ENCODE data around the gene HABP4.
A peak's percentile ranks its signal among the peaks of the same experiment; 100 is the strongest.

HABP4 gene

GRCh38 chr9:96436063-96436455, 13.9 kb upstream of the HABP4 start:
- no peak for DNase-seq (ENCODE audit: low spot score)

- DNase-seq (ENCODE audit: low spot score): no peak
Measured at GRCh38 chr9:96436456-96437126, 13.4 kb upstream of the HABP4 start.

GRCh38 chr9:96437454-96437853, 12.5 kb upstream of the HABP4 start:
- DNase-seq (ENCODE audit: low spot score): no peak

GRCh38 chr9:96440671-96441199, 9.2 kb upstream of the HABP4 start:
- no peak for DNase-seq (ENCODE audit: low spot score)

GRCh38 chr9:96441798-96442445, 8.0 kb upstream of the HABP4 start:
- DNase-seq (ENCODE audit: low spot score): no peak

- no peak for DNase-seq (ENCODE audit: low spot score)
Measured at GRCh38 chr9:96442491-96442890, 7.5 kb upstream of the HABP4 start.

- no peak for DNase-seq (ENCODE audit: low spot score)
Measured at GRCh38 chr9:96447406-96447805, 2.6 kb upstream of the HABP4 start.

GRCh38 chr9:96448546-96449170, 1.3 kb upstream of the HABP4 start:
- DNase-seq (ENCODE audit: low spot score): no peak

- no peak for DNase-seq (ENCODE audit: low spot score)
Measured at GRCh38 chr9:96449523-96449844, 485 bp upstream of the HABP4 start.

- no peak for DNase-seq (ENCODE audit: low spot score)
Measured at GRCh38 chr9:96450613-96451528, 902 bp downstream of the HABP4 start.

- peak; percentile 65 for DNase-seq (ENCODE audit: low spot score)
Measured at GRCh38 chr9:96453625-96454024, 3.7 kb downstream of the HABP4 start.

GRCh38 chr9:96457266-96457665, 7.3 kb downstream of the HABP4 start:
- DNase-seq (ENCODE audit: low spot score): no peak

- DNase-seq (ENCODE audit: low spot score): no peak
Measured at GRCh38 chr9:96458226-96458625, 8.3 kb downstream of the HABP4 start.

- no peak for DNase-seq (ENCODE audit: low spot score)
Measured at GRCh38 chr9:96459268-96460007, 9.5 kb downstream of the HABP4 start.

- DNase-seq (ENCODE audit: low spot score): no peak
Measured at GRCh38 chr9:96460470-96460869, 10.5 kb downstream of the HABP4 start.

- no peak for DNase-seq (ENCODE audit: low spot score)
Measured at GRCh38 chr9:96460882-96461281, 10.9 kb downstream of the HABP4 start.

GRCh38 chr9:96461336-96461735, 11.4 kb downstream of the HABP4 start:
- DNase-seq (ENCODE audit: low spot score): no peak

- no peak for DNase-seq (ENCODE audit: low spot score)
Measured at GRCh38 chr9:96462541-96462940, 12.6 kb downstream of the HABP4 start.

- no peak for DNase-seq (ENCODE audit: low spot score)
Measured at GRCh38 chr9:96464426-96464825, 14.5 kb downstream of the HABP4 start.

- DNase-seq (ENCODE audit: low spot score): no peak
Measured at GRCh38 chr9:96467784-96468183, 17.8 kb downstream of the HABP4 start.

GRCh38 chr9:96476013-96476412, 26.0 kb downstream of the HABP4 start:
- no peak for DNase-seq (ENCODE audit: low spot score)

- DNase-seq (ENCODE audit: low spot score): no peak
Measured at GRCh38 chr9:96476591-96476990, 26.6 kb downstream of the HABP4 start.
